ENCODE results near the gene LIPC.

DNA sequence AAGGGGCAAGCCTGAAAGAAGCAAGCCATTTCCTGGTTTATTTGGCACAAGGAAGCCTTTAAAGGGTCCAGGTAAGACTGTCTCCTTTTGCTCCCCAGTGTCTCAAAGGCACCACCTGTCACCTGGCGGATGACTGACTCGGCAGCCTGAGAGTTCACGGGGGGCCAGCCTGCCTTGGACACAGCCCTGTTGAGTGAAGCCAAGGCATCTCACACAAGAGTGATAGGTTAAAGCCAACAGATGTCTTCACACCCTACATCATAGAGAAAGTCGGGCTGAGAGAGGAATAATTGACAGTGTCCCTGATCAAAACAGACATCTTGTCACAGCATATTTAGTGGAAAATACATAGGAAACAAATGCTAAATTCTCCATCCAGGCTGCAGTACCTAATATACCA, 28.2 kb upstream of the LIPC start:
- TF ChIP-seq, protein P1, sequence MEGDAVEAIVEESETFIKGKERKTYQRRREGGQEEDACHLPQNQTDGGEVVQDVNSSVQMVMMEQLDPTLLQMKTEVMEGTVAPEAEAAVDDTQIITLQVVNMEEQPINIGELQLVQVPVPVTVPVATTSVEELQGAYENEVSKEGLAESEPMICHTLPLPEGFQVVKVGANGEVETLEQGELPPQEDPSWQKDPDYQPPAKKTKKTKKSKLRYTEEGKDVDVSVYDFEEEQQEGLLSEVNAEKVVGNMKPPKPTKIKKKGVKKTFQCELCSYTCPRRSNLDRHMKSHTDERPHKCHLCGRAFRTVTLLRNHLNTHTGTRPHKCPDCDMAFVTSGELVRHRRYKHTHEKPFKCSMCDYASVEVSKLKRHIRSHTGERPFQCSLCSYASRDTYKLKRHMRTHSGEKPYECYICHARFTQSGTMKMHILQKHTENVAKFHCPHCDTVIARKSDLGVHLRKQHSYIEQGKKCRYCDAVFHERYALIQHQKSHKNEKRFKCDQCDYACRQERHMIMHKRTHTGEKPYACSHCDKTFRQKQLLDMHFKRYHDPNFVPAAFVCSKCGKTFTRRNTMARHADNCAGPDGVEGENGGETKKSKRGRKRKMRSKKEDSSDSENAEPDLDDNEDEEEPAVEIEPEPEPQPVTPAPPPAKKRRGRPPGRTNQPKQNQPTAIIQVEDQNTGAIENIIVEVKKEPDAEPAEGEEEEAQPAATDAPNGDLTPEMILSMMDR (conservative IDR thresholded peaks at IDR 0.05 in 1 of 2, IDR thresholded peaks at IDR 0.05 in 1 of 2; ENCODE audit: low read depth in 1 of 2, low read length in 2 of 2): no peak
- TF ChIP-seq EZH2 (IDR thresholded peaks at IDR 0.05; ENCODE audit: low read length, missing control alignments): no peak
